A673 (cell line): Measurements from ENCODE around the gene CACYBP.

Source experiments
- CTCF ChIP-seq: fragments of 300-800, 200-600 bp; sonication (generic); conservative IDR thresholded peaks from 2 replicates; pipeline ENCODE4 v1.5.1; 2017; ENCODE audit warnings: low read depth, mild to moderate bottlenecking, antibody characterized with exemption, low read length, moderate library complexity, mixed read lengths
- EZH2 ChIP-seq: fragments of 200-600 bp; sonication (generic); IDR thresholded peaks from 2 replicates; pipeline ENCODE4 v1.6.1; 2017; ENCODE audit warnings: borderline replicate concordance, low read depth, mild to moderate bottlenecking, mixed read lengths, antibody characterized with exemption, low read length; ENCODE audit not compliant: poor library complexity, severe bottlenecking

DNA sequence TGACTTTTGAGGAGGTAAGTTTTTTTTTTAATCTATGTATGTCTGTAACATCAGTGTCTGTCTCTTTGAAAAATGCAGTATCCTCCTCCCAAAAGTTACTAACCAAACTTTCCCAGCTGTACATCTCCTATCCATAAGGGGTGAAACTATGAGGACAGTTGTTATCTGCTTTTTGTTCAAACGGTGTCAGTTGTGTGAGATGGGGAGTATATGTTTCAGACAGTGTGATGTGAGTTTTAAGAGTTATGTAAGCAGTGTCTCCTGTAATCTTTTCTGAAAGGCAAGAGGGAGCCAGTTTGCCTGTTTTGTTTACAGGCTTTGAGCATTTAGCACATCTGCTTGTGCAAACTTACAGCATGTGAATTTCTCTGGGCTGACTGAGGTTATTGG, 34.8 kb upstream of the CACYBP start:
- TF ChIP-seq EZH2 (no peak), CTCF (no peak)
